Smooth muscle cell (in vitro differentiated cells): ENCODE data around the gene ARHGEF7. TPM values are rescaled to one million over a fixed set of nuclear protein-coding genes. Genes with fewer than 3 reads are reported as not detected.
A peak's percentile ranks its signal among the peaks of the same experiment; 100 is the strongest.

Experiments used
- DNase-seq: peaks from one replicate; lab custom pipeline; 2025; ENCODE audit not compliant: unreplicated experiment; lab: John Stamatoyannopoulos, UW
- H2AFZ ChIP-seq: fragments of 200-600 bp; sonication (generic); 2 replicates; pipeline ENCODE4 v1.6.0; 2016; ENCODE audit warnings: antibody characterized with exemption, low read depth, mild to moderate bottlenecking
- H3F3A ChIP-seq: fragments of 200-600 bp; sonication (generic); 2 replicates; pipeline ENCODE4 v1.6.0; 2017; ENCODE audit warnings: antibody characterized with exemption, low read depth
- H3K27ac ChIP-seq: fragments of 200-600 bp; sonication (generic); 2 replicates; pipeline ENCODE4 v1.5.1; 2016; ENCODE audit warnings: low read depth, mild to moderate bottlenecking
- H3K27me3 ChIP-seq: fragments of 200-600 bp; sonication (generic); 2 replicates; pipeline ENCODE4 v1.6.1; 2016; ENCODE audit warnings: low read depth, mild to moderate bottlenecking
- H3K36me3 ChIP-seq: fragments of 200-600 bp; sonication (generic); 2 replicates; pipeline ENCODE4 v1.5.1; 2016; ENCODE audit warnings: low read depth
- H3K4me1 ChIP-seq: fragments of 200-600 bp; sonication (generic); 2 replicates; pipeline ENCODE4 v1.5.1; 2016; ENCODE audit warnings: low read depth
- H3K4me2 ChIP-seq: fragments of 200-600 bp; sonication (generic); 2 replicates; pipeline ENCODE4 v1.6.0; 2016; ENCODE audit warnings: mild to moderate bottlenecking
- H3K4me3 ChIP-seq: fragments of 200-600 bp; sonication (generic); 2 replicates; pipeline ENCODE4 v1.5.1; 2016; ENCODE audit warnings: mild to moderate bottlenecking
- H3K79me2 ChIP-seq: fragments of 200-600 bp; sonication (generic); 2 replicates; pipeline ENCODE4 v1.6.0; 2016; ENCODE audit warnings: low read depth, mild to moderate bottlenecking
- H3K9ac ChIP-seq: fragments of 200-600 bp; sonication (generic); 2 replicates; pipeline ENCODE4 v1.6.0; 2016; ENCODE audit warnings: low read depth
- H3K9me3 ChIP-seq: fragments of 200-600 bp; sonication (generic); replicated peaks from 2 replicates; pipeline ENCODE4 v1.5.1; 2016; ENCODE audit warnings: low read depth
- H4K20me1 ChIP-seq: fragments of 200-600 bp; sonication (generic); 2 replicates; pipeline ENCODE4 v1.6.0; 2016; ENCODE audit warnings: low read depth
- CTCF ChIP-seq: fragments of 200-600 bp; sonication (generic); IDR thresholded peaks from 2 replicates; pipeline ENCODE4 v1.5.1; 2017; ENCODE audit warnings: borderline replicate concordance, mild to moderate bottlenecking, antibody characterized with exemption; ENCODE audit not compliant: insufficient read depth, poor library complexity, severe bottlenecking
- WGBS: methylation state at CpG from one replicate; pipeline ENCODE4 v1.1.7; 2016; ENCODE audit warnings: low lambda C conversion rate; 5-methylcytosine and 5-hydroxymethylcytosine counted together
- polyA plus RNA-seq: library from polyadenylated mRNA; unstranded; fragments of >200 nt; fragmentation: Nextera tagmentation; extraction: Ambion mirVana; gene quantifications from 2 replicates; pipeline ENCODE4 v1.2.1, GENCODE V29; 2016
- total RNA-seq: library from RNA; depleted of rRNA; stranded (reverse); fragments of >200 nt; gene quantifications from 2 replicates; pipeline ENCODE4 v1.2.3, GENCODE V29; 2014

Gene ARHGEF7
- total and polyA plus RNA-seq, 2 experiments from 2014 or later, result 13.8 to 32.4 TPM

GRCh38 chr13:111213964-111214726 is 99.0 kb downstream of the ARHGEF7 start:
- Histone ChIP-seq H2AFZ (no peak overlapping the region), H3K9ac (no peak overlapping the region), H3K9me3 (no peaks in the 10 kb centered on the region), H3K4me2 (no peak overlapping the region), H3F3A (peaks cover 6% of the 10 kb centered on the region), H3K36me3 (no peaks in the 10 kb centered on the region), H4K20me1 (peaks cover 94% of the 10 kb centered on the region), H3K27ac (no peak overlapping the region), H3K4me3 (no peak overlapping the region), H3K27me3 (no peaks in the 10 kb centered on the region), H3K79me2 (peaks cover 61% of the 10 kb centered on the region), H3K4me1 (peaks cover 40% of the 10 kb centered on the region)
- TF ChIP-seq CTCF, result no peak
- DNase-seq, result no peak
- WGBS, result 90% methylated on average over 22 of the region's 22 CpGs

- peaks cover 56% of the 10 kb centered on the region for H3K79me2 ChIP-seq
- peaks cover 95% of the 10 kb centered on the region for H4K20me1 ChIP-seq
- no peak overlapping the region for H3K4me2 ChIP-seq
- H3K9ac ChIP-seq, result no peak overlapping the region
- no peak for TF ChIP-seq CTCF
- no peak overlapping the region for H3K4me3 ChIP-seq
- WGBS, result 84% methylated on average over 19 of the region's 19 CpGs
- H2AFZ ChIP-seq, result no peak overlapping the region
- peaks cover 28% of the 10 kb centered on the region for H3K4me1 ChIP-seq
- no peaks in the 10 kb centered on the region for H3K9me3 ChIP-seq
- no peak for DNase-seq
- no peak overlapping the region for H3K27ac ChIP-seq
- H3F3A ChIP-seq, result no peaks in the 10 kb centered on the region
- no peaks in the 10 kb centered on the region for H3K27me3 ChIP-seq
- H3K36me3 ChIP-seq, result no peaks in the 10 kb centered on the region
Measured at GRCh38 chr13:111215081-111216047, 100.3 kb downstream of the ARHGEF7 start.

- Histone ChIP-seq H3K27ac (no peak overlapping the region), H4K20me1 (peaks cover 89% of the 10 kb centered on the region), H3K4me1 (peaks cover 18% of the 10 kb centered on the region), H2AFZ (no peak overlapping the region), H3F3A (no peaks in the 10 kb centered on the region), H3K4me3 (no peak overlapping the region), H3K27me3 (no peaks in the 10 kb centered on the region), H3K9me3 (no peaks in the 10 kb centered on the region), H3K9ac (no peak overlapping the region), H3K79me2 (peaks cover 62% of the 10 kb centered on the region), H3K4me2 (no peak overlapping the region), H3K36me3 (no peaks in the 10 kb centered on the region)
- WGBS, result 89% methylated on average over 15 of the region's 15 CpGs
- peak; percentile 37 for TF ChIP-seq CTCF
- DNase-seq, result no peak
Measured at GRCh38 chr13:111216166-111216960, 101.3 kb downstream of the ARHGEF7 start.
